ENCODE measurements around the gene CACNA2D4. TPM values are rescaled to one million over a fixed set of nuclear protein-coding genes. Genes with fewer than 3 reads are reported as not detected.

Gene CACNA2D4
- polyA plus RNA-seq, 3 donors = 2.0 to 3.0 (median 2.7) TPM

DNA sequence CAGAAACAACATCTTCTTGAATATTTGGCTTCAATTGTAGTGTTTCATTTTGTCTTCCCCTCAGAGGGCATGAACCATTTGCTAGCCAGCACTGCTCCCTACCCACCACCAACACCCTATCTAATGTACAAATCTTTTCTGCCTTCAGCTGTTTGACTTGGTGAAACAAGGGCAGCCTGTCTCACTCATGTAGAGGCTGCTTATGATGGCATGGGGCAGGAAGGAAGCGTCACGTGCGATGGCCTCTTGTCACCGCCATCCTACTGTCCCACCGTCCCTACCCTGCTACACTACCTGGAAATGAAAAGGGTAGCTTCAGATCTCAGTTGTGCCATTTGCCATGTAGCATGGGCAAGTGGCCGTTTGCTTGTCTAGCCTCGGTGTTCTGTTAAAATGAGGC lies 128.0 kb downstream of the CACNA2D4 start:
- no peak for DNase-seq

DNA sequence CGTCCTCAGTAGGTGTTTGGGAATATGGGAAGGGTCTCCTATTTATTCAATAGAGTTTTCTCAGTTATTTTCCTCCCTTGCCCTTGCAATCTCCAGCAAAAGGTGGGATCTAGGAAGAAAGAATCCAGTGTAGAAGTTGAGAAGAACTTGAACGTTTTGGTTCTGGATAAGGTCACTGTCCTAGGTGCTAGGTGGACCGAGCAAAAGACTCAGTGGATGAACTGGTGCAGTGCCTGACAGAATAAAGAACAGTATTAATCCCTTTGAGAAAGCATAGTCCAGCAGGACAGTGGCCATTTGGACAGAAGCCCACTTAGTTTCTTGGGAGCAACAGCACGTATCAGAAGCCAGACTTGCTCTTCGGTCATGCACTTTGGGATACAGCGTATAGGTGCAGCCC lies 130.7 kb downstream of the CACNA2D4 start:
- DNase-seq = no peak

DNA sequence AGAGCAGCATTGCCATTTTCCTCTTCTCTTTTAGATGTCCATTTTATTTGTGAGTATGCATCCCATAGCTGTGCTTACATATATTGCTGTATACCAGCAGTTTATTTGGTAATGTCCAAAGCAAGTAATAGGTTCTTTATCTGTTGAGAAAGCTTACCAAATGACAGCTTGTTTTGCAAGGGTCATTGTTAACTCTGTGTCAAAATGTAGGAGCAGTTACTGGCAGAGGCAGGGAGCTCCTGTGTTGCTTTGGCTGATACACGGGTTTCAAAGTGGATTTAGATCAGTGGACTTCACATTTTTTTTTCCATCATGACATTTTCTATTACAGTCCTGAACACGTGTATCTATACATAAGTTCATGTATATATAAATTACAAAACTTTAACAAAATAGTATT lies 136.2 kb downstream of the CACNA2D4 start:
- no peak for DNase-seq

DNA sequence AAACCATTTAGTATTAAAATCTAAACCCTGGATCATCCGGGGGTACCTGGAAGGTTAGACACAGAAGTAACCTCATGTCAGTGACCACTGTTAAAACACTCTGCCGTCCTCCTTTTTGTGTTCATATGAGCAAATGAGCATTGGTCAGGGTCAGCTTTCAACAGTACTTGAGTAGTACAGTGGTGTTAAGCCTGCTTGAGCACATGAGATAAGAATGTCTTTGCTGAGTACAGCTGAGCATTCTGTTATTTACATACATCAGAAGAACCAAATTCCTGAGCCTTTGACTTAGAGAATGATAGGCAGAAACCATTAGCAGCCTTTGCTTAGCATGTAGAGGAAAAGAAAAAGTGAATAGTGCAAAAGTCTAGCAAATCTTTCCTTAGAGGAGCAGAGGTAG lies 136.7 kb downstream of the CACNA2D4 start:
- no peak for DNase-seq

DNA sequence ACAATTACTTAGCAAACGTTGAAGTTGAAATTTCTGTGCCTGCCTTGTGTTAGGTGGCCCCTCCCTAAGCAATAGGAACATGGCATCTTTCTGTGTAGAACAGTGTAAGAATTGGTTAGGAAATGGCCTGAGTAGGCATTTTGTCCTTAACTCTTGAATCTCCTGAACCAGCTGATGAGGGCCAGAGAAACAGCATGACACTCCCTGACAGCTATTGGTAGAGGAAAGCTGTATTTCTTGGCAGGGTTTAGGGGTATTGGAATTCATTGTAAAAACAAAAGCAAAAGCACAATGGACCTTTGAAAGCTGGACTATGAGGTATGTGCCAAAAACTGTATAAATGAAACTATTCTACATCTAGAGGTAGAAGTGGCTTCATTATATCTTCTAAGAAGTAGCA lies 138.7 kb downstream of the CACNA2D4 start:
- DNase-seq = no peak

DNA sequence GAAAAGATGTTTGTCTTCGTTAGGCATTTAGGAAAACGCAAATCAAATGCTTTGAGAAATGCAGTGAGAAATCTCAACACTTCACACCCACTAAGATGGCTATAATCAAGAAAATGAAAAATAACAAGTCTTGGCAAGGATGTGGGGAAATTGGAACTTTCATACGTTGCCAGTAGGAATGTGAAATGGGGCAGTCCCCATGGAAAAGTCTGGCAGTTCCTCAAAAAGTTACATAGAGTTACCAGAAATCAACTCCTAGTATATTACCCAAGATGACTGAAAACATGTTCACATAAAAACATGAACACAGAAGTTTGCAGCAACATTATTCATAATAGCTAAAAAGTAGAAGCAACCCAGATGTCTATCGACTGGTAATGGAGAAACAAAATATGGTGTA lies 139.5 kb downstream of the CACNA2D4 start:
- no peak for DNase-seq

DNA sequence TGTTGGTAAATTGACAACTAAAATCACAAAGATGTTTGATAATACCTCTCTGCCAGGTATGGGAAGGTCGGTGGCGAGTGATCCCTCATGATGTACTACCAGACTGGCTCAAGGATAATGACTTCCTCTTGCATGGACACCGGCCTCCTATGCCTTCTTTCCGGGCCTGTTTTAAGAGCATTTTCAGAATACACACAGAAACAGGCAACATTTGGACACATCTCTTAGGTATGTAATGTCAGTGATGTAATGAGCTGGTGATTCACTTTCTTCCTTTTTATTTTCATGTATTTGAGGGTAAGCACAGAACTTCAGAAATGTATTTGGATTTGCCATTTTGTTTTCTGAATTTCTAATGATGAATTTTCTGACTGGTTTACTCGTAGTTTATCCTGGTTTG lies 140.7 kb downstream of the CACNA2D4 start:
- DNase-seq = no peak

DNA sequence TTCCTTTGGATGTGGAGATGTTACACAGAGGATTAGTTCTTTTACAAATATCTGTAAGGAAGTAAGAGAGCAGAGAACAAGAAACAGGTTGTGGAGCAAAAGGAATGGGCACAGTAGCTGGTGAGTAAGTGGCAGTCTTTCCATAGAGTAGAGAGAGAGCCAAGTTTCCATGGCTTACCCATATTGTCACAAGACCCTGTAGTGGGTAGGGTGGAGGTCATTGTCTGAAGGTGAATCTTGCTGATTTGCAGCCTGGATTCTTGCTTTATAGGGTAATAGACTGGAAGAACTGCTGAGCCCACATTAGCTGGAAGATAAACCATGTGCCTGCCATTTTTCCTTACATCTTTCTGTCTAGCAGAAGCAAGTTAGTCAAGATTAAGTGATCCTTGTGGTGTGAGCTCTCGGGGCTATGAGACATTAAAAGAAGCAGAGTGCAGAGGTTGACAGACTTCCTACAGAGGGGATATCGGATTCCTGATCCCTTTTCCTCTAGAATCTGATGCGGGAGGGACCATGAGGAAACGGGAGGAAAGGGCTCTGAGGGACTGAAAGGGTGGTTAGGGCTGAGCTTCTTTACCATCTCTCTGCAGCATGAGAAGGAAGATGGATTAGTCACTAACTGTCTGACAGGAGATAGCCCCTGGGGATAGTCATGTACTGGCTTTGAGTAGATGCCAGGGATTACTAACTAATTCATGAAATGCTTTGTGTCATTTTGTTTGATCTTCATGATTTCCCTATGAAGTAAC lies 142.1 kb downstream of the CACNA2D4 start:
- no peak for DNase-seq

DNA sequence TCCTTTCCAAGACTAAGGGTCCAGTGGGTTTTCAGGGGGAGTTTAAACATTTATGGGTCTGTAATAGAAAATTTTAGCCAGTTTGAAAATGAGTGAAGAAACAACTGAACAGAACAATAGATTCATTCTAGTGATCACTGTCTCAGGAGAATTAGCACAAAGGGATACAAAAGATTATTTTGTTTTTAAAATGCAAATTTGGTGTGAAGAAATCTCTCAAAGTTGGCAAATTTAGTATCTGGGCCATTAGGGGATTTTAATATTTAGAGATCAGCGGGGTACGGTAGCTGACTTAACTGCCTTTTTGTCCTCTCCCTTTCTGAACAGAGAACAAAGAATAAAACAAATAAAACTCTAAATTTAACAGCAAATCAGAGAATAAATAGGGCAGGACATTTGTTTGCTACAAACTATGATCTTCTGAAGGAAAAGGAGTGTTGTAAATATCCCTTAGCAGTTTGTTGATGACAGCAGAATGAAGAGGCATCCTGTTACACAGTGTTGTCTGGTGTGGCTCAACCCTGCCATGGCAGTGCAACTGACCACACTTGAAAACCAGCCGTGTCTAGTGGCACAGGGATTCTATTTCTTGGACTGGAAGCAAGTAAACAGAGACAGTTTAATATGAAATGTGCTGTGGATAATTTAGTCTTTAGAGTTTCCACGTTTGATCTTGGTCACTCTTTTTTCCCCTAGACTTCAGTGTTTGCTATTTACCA lies 144.4 kb downstream of the CACNA2D4 start:
- DNase-seq = no peak

DNA sequence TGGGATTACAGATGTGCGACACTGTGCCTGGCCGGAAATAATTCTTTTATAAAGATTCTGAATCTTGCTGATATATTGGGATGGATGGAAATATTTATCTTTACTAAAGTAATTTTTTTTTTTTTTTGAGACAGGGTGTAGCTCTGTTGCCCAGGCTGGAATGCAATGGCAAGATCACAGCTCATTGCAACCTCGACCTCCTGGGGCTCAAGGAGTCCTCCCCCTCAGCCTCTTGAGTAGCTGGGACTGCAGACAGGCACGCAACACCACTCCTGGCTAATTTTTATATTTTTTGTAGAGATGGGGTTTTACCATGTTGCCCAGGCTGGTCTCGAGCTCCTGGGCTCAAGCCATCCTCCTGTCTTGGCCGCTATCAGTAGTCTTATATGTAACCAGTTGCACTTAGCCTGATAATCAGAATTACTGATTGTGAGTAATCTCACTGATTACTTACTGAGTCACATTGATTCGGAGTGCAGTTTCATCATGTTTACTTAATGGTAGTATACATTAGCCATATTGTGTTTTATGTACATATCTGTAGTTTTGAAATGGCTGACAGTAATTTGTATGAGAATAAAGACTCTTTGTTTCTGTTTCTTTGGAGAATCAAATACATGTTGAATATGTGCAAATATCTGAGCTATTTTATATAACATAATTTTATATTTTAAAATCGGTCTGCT lies 148.5 kb downstream of the CACNA2D4 start:
- no peak for DNase-seq

DNA sequence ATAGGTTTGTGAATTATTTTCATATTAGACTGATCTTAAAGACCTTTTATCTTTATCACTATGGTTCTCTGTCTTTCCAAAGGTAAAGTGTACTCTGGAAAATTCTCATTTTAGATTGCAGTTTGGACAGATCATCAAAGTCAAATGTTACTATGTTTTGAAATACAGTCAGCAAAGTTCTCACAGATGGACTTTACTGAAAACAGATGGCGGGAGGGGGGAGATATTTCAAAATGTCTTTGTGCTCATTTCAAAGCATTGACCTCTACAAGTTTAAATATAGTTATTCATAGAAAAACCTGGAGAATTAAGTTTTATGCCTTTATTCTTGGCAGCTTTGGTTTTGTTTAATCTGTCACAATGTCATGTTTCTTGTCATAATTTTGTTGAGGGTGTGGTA lies 149.8 kb downstream of the CACNA2D4 start:
- no peak for DNase-seq

DNA sequence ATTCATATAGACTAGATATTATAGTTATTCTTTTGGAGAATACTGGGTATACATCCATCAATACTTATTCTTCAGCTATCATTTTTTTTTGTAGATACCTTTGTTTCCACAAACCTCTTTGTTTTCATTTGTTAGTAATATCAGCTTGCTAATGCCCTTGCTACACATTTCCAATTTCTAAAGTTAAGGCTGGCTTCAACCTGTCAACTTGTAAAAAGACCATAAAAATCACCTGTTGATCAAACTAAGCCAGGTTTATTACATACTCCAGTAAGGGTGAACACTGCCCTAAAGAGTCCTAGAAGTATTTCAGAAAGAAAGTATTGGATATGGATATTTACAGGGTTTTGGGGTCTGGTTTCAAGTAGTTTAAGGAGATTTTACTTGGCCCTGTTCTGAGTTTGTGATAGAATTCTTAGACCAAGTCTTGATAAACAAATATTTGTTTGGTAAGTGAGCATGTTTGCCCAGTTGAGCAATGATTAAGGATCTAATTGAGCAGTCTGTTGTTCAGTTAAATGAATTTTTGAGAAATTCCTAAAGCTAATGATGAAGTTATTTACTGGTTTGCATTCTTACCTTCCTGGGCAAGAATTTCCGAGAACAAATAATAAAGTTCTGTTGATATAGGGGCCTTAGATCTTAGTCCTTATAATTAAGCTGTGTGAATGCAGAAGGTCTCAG lies 150.9 kb downstream of the CACNA2D4 start:
- DNase-seq = no peak

DNA sequence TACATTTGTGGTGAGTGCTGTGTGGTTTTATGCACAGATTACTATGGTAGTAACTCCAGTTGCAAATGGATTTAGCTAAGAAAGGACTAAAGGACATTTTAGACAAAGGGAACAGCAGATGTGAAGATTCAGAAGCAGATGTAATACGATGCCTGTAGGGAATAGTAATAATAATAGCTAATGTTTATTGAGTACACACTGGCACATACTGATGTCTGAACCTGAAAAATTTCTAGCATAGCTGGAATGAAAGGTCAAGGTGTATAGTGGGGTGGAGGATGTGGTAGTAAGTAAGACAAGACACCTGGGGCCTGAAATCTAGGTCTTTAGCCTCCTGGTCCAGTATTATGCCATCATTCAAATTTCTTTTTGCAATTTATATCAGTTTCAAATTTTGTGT lies 152.3 kb downstream of the CACNA2D4 start:
- no peak for DNase-seq

DNA sequence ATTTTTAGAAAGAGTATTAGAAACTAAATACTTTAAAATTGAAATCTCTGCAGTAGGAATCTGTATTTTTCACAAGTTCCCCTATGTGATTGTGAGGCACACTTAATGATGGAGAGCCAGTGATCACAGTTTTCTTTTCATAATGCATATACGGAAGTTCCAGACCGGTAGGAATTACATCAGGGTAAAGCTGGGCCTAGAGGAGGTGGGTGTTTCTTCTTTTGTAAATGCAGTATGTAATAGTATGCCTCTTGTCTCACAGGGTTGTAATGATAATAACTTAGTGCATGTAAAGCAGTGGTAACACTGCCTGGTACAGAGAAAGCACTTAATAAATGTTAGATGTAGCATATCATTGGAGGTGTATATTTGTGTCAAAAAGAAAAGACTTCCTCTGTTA lies 155.3 kb downstream of the CACNA2D4 start:
- DNase-seq = no peak

DNA sequence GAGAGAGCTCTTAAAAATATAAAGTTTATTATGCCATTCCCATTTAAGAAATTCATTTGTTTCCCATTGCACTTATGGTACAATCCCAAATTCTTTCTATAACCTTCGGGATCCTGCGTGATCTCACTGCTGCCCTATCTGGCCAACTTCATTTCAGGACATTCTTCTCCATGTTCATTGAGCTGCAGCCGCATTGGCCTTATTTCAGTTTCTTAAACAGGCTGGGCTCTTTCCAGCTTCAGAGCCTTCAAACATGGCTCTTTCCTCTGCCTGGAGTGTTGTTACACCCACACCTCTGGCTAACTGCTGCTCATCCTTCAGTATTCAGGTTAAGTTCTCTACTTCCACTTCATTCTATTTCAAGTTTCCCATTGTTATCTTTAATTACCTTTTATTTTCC lies 156.6 kb downstream of the CACNA2D4 start:
- no peak for DNase-seq

DNA sequence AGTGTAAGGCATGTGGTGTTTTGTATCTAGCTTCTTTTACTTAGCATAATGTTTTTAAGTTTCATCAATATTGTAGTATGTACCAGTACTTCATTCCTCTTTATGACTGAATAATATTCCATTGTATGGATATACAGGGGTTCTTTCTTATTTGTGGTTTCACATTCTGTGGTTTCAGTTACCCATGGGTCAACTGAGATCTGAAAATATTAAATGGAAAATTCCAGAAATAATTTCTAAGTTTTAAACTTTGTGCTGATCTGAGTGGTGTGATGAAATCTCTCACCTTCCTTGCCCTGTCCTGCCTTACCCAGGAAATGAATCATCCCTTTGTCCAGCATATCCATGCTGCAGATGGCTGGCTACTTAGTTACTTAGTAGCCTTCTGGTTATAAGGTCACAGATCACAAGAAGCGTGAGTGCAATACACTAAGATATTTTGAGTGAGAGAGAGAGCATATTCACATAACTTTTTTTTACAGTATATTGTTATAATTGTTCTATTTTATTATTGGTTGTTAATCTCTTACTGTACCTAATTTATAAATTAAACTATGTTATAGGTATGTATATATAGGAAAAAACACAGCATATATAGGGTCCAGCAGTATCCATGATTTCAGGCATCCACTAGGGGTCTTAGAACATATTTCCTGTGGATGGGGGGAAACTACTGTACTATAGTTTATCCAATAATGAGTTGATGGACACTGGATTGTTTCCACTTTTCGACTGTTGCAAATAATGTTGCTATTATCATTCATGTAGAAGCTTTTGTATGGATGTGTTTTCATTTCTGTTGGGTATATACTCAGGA lies 157.7 kb downstream of the CACNA2D4 start:
- no peak for DNase-seq

DNA sequence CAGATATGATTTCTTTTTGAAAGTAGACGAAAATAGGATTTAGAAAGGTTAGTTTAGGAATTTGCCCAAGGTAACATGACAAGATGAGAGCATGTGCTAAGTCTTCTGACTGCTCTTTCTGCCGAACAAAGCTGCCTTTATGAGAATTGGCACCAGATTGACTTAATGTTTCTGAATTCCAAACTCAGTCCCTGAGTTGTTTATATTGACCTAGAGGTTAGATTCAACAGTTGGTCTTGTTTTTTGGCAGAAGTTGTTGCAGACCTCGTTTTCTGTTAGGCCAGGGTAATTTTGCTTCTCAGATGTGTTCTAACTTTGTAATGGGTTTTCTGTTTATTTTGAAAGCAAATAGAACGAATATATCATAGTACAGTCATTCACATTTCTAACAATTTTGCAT lies 159.6 kb downstream of the CACNA2D4 start:
- no peak for DNase-seq

DNA sequence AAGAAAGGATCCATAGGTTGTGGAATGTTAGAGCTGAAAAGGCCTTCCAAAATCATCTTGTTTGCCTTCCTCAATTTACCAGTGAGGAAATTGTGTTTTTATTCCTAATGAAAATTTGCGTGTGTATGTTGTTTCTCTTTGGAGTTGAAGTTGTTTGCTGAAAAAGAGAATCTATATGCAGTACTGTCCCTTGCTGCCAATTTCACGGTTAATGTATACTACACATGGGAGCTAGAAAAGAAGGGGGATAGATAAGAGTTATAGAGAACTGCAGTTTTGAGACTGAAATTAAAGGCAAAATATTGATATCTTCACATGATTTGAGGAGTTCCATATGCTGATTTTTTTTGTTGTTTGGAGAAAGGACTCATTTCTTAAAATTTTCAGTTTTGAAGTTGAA lies 160.1 kb downstream of the CACNA2D4 start:
- no peak for DNase-seq

DNA sequence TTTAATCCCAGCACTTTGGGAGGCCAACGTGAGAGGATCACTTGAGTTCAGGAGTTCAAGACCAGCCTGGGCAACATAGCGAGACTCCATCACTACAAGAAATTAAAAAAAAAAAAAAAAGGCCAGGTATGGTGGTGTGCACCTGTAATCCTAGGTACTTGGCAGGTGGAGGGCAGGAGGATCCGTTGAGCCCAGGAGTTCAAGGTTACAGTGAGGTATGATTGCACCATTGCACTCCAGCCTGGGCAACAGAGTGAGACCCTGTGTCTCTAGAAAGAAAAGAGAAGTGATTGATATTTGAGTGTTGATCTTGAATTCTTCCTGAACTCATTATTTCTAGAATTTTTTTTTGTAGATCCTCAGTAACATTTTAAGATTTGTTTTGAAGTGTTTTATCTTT lies 168.2 kb downstream of the CACNA2D4 start:
- DNase-seq = no peak

DNA sequence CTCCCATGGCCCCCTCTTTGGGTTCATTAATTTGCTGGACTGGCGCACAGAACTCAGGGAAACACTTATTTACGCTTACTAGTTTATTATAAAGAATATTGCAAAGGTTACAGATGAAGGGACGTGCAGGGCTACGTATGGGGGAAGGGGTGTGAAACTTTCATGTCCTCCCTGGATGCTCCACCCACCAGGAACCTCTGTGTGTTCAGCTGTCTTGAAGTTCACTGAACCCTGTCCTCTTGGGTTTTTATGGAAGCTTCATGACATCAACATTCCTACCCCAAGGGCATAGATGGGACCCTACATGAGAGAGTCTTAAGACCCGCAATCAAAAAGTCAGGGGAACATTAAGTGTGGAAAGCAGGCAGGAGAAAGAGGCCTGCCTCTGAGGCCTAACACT lies 169.4 kb downstream of the CACNA2D4 start:
- DNase-seq = no peak

DNA sequence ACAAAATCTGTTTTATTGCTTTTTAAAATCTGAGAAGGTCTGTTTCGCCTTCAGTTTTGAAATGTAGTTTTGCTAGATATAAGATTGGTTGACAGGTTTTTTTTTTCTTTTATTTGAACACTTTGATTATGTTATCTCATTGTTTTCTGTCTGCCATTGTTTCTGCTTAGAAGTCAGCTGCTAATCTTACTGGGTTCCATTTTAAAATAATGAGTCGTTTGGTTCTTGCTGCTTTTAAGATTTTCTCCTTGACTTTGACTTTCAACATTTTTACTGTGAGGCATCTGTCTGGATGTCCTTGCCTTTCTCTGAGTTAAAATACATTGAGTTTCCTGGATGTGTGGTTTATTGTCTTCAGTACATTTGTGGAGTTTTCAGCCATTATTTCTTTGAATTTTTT lies 170.8 kb downstream of the CACNA2D4 start:
- DNase-seq = no peak

DNA sequence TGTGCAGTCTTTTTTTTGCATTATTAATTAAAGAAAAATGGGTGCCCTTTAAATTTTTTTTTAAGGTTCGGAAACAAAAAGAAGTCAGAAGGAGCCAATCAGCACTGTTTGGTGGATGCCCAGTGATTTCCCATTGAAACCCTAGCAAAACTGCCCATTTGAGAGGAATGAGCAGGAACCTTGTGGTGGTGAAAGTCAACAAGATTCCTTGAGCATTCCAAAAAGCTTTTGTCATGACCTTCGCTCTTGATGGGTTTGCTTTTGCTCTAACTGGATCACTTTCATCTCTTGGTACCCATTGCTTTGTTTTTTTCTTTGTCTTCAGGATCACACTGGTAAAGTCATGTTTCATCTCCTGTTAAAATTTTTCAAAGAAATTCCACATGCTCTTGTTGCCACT lies 173.5 kb downstream of the CACNA2D4 start:
- no peak for DNase-seq
